GM18499 (cell line): ENCODE measurements around the gene PTPMT1.
A peak's percentile ranks its signal among the peaks of the same experiment; 100 is the strongest.

ENCODE experiments used
- ATAC-seq: cut with Tn5 transposase; IDR thresholded peaks from one replicate; pipeline ENCODE4 v1.9.1; 2021; ENCODE audit warnings: moderate number of reproducible peaks; ENCODE audit not compliant: insufficient read depth, unreplicated experiment

PTPMT1 gene

DNA sequence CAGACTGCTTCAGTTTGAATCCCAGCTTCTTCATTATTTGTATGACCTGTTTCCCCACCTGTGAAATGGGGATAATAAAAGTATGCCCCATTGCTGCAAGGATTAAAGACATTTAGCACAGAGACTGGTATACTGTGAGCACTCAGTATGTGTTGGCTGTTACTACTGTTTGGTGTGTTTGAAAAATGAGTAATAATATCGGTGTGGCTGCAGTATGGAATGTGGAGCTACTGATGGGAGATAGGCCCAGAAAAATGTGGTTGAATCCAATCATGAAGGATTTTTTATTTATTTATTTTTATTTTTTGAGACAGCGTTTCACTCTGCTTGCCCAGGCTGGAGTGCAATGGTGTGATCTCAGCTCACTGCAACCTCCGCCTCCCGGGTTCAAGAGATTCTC lies 37.9 kb downstream of the PTPMT1 start:
- ATAC-seq: no peak

DNA sequence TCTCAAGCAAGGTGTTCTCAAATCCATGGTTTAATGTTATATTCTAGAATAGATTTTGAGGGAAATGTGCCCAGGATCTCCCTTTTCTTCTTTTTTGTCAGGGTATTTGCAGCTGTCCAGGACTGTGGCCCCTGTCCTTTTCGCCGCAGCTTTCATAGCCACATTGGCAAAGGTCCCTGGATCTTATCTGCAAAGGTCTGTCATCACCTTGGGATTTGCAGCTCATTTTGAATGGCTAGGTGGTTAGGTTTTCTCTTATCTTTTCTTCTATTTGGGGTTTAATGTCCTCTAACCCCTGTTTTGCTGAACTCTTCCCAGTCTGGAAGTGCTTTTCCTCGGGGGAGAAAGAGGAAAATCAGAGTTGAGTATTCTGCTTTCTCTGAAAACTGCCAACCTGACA lies 40.5 kb downstream of the PTPMT1 start:
- ATAC-seq: no peak

DNA sequence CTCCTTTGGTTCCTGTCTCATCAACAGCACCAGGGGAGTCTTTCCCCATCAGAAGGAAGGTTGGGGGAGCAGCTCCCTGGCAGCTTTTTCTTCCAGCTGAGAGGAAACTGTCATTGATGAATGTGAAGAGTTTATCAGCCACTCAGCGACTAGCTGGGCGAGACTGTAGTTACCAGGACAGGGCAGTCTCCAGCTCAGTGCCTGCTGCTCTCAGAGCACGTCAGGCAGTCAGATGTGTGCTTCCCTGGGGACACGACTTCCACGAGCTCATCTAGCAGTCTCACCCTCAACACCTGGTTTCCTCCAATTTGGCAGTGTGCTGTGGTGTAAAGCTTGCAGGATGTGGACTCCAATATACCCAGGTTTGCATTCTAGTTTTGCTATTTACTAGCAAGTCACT lies 41.3 kb downstream of the PTPMT1 start:
- no peak for ATAC-seq

DNA sequence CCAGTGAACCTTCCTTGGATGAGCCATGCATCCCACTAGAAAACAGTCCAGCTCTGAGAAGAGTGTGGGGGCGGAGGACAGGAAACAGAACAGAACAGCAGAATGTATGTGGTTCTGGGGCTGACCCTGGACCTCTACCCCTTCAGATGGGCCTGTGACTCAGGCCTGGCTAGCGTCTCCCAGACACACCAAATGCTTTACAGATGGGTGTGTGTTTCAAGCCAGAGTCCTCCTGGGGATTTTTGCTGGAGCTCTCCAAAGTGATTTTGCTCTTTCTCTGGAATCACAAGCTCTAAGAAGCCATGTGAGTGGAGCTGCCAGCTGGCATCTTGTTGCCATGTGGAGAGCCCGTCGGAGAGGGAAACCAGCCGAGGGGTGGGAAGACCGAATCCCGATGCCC lies 42.0 kb downstream of the PTPMT1 start:
- ATAC-seq: no peak

DNA sequence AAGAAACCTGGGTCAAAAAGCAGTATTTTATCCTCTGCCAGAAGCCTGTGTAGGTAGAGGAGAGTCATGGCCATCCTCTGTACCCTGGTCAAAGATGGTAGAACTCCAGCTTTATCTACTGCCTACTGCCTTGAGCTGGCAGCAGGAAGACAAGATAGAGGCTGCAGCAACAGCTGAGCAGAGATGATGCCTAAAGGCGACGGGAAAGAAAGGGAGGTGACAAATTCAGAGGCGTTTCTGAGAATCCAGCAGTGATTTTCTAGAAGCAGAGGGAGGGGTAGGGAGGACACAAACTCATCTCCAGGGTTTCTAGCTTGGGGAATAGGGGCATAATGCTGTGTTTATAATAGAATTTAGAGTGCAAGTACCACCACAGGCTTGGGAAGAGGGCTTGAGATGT lies 44.3 kb downstream of the PTPMT1 start:
- no peak for ATAC-seq

DNA sequence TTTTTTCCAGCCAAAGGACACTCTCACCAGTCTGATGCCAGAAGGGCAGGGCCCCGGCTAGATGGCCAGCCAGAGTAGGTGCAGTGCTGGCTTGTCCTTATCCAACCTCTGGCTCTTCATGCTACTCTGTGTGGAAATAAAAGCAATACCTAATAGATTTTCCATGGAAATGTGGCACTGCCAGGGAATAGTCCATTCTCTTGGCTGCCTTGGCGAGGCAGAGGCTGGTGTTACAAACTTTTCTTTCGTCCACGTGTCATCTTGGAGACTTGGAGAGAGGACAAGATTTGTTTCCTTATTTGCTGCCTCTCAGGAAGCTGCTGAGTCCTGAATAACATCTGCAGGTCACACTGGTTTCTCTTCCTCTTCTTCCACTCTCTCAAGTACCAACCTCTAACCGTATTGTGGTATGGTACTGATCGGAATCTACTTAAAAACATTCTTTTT lies 46.0 kb downstream of the PTPMT1 start:
- ATAC-seq: peak; percentile 79

DNA sequence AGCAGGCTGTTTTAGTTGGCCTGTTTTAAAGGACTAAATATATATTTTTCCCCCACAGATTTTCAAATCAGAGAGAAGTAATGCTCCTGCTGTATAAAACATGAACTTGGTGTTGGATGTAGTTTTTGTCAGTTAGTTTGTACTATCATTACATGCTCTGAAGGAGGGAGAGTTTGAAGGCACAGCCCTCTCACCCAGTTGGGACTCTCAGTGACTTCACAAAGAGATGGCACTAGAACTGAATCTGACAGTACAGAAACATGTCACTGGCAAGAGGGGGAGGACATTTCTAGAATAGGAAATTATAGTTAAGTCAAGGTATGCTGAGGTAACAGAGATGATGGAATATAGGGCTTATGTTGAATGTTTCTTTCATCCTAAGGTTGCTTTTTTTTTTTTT lies 49.9 kb downstream of the PTPMT1 start:
- ATAC-seq: no peak

DNA sequence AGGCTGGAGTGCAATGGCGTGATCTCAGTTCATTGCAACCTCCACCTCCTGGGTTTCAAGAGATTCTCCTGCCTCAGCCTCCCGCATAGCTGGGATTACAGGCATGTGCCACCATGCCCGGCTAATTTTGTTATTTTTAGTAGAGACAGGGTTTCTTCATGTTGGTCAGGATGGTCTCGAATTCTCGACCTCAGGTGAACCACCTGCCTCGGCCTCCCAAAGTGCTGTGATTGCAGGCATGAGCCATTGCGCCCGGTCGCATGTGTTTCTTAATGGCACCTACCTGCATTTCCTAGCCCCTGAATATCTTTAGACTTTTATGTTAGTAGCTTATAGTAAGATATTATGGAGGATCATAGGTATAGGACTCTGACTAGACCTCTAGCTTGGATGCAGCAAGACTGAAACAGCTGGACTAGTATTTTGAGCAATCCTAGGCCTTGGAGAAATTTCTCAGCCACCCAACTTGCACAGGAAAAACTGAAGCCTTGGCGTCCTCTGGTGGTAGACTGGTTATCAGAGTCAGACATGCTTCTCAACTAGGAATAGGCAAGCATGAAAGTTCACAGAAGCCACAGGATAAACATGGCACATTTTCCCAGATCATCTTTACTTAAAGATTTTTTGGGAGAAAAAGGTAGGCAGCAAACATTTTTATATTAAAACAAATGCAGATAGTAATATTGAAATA lies 51.5 kb downstream of the PTPMT1 start:
- ATAC-seq: no peak

DNA sequence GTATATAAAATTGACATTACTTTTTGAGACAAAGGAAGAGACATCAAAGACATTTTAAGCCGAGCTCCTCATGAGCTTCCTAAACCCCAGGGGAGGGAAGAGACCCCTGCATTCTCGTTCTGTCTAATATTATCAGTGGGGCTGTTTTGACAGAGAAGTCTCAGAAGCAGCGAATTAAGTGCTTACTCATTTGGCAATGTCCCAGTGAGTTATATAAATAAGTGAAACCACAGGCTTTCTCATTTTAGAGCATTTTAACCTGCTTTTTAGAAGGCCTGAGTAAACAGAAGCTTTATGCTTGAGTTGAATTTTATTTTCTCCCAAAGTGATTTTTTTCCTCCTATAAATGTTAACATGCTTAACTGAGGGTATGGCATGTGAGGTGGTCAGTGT lies 52.0 kb downstream of the PTPMT1 start:
- ATAC-seq: no peak

DNA sequence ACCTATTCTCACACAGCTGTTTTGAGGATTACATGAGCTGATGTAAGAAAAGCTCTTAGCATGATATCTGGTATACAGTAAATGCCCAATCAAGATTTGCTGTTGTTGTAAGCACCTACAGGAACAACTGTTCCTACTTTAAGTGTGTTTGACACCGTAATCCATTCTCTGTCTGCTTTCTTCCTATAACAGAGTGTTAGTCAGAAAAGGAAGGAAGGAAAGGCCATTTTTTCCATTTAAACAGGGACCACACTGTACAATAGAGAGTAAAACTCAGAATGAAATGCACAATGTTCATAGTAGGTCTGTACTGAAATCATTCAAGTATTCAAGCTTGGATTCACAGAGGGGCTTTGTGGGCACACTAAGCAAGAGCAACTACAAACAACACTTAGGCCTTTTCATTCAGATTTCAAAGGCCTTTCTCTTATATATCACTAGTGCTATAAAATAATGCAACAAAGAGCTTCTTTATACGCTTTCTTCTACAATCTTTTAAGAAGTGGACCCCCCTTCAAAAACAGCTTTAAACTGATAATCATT lies 55.5 kb downstream of the PTPMT1 start:
- no peak for ATAC-seq
